ENCODE data around the gene CYP2U1. TPM values are rescaled to one million over a fixed set of nuclear protein-coding genes. Genes with fewer than 3 reads are reported as not detected.

CYP2U1 gene
- total and polyA plus RNA-seq, 2 of the 8 experiments (the other 6 are each of a cell fraction or from before 2014, with no cell fraction given): 3.1 to 5.0 TPM

GRCh38 chr4:107939307-107939706 lies 8.0 kb downstream of the CYP2U1 start:
- no peak overlapping the region for H3K4me2 ChIP-seq (ENCODE audit: insufficient read depth in 1 of 2, low read depth in 2 of 2, low read length in 2 of 2)
- no peak overlapping the region for H4K5ac ChIP-seq (ENCODE audit: insufficient read length, low read depth, low read length)
- H3K9me3 ChIP-seq (ENCODE audit: insufficient read depth in 2 of 2, low read depth in 1 of 2, low read length in 1 of 2): no peaks in the 10 kb centered on the region
- H3K14ac ChIP-seq (ENCODE audit: insufficient read length): no peak overlapping the region
- no peak overlapping the region for H4K91ac ChIP-seq (replicated peaks; ENCODE audit: insufficient read length, low read length)
- H2BK20ac ChIP-seq (ENCODE audit: low read length): no peak overlapping the region
- no peaks in the 10 kb centered on the region for H3K27me3 ChIP-seq (replicated peaks in 1 of 4; ENCODE audit: control insufficient read depth in 3 of 4, extremely low read depth in 1 of 4, insufficient read depth in 3 of 4, low read length in 3 of 4)
- H2BK5ac ChIP-seq (ENCODE audit: low read depth, low read length): no peak overlapping the region
- H2BK12ac ChIP-seq (ENCODE audit: low read depth, low read length): no peak overlapping the region
- H2BK15ac ChIP-seq (ENCODE audit: low read length): no peak overlapping the region
- no peaks in the 10 kb centered on the region for H3K79me2 ChIP-seq (ENCODE audit: control insufficient read depth in 1 of 2, insufficient read depth in 2 of 2, low read length in 2 of 2)
- no peak overlapping the region for H3K4me3 ChIP-seq (ENCODE audit: extremely low read depth in 1 of 4, insufficient read depth in 2 of 4, low read depth in 3 of 4, low read length in 4 of 4)
- H3K79me1 ChIP-seq (ENCODE audit: low read depth, low read length): no peaks in the 10 kb centered on the region
- WGBS, 2 experiments (ENCODE audit: extremely low coverage in 1 of 2, insufficient coverage in 1 of 2, insufficient read length in 1 of 2, insufficient replicate concordance in 2 of 2, low coverage in 1 of 2, low lambda C conversion rate in 2 of 2, missing lambda C conversion rate in 1 of 2): 95% methylated on average over 1 of the region's 1 CpG; no CpG with 5 or more reads in 1 of the 2 experiments
- POLR2A ChIA-PET (ENCODE audit: partially characterized antibody): no interaction called here
- no peak overlapping the region for H3K4ac ChIP-seq (replicated peaks; ENCODE audit: insufficient read length, low read depth, low read length)
- no peak overlapping the region for H2AFZ ChIP-seq (ENCODE audit: low read length)
- no peak overlapping the region for H2BK120ac ChIP-seq (replicated peaks; ENCODE audit: low read depth, low read length)
- no peak for FAIRE-seq
- H3K27ac ChIP-seq (ENCODE audit: low read depth, low read length): no peak overlapping the region
- no peaks in the 10 kb centered on the region for H4K20me1 ChIP-seq (replicated peaks in 1 of 2; ENCODE audit: control insufficient read depth in 1 of 2, insufficient read depth in 2 of 2, low read length in 2 of 2)
- no peak for DNase-seq (ENCODE audit: low read depth in 1 of 2, low spot score in 2 of 2)
- H3K4me1 ChIP-seq (replicated peaks in 1 of 4; ENCODE audit: control insufficient read depth in 3 of 4, insufficient read depth in 4 of 4, low read length in 3 of 4): no peaks in the 10 kb centered on the region
- CTCF ChIA-PET (ENCODE audit: partially characterized antibody): interaction anchor here (0.7 kb wide), 1 partner anchor 80 kb away, joined by 3 read pairs; no protein-coding TSS in a partner anchor
- H3K9ac ChIP-seq (replicated peaks in 1 of 4; ENCODE audit: extremely low read depth in 1 of 4, low read depth in 3 of 4, low read length in 3 of 4): no peak overlapping the region
- no peak overlapping the region for H3K23ac ChIP-seq (ENCODE audit: insufficient read length)
- H3K18ac ChIP-seq (ENCODE audit: extremely low read depth, low read length): no peak overlapping the region
- no peak overlapping the region for H4K8ac ChIP-seq (ENCODE audit: extremely low read depth, insufficient read depth, low read length)
- no peaks in the 10 kb centered on the region for H3K36me3 ChIP-seq (ENCODE audit: control insufficient read depth in 2 of 4, insufficient read depth in 4 of 4, low read length in 3 of 4)
- H2AK5ac ChIP-seq (ENCODE audit: low read depth, low read length): no peak overlapping the region
- H3K56ac ChIP-seq (replicated peaks; ENCODE audit: insufficient read length, low read depth, low read length): no peak overlapping the region
- no peaks in the 10 kb centered on the region for H3K23me2 ChIP-seq (ENCODE audit: low read depth, low read length)
- TF ChIP-seq EZH2 (IDR thresholded peaks at IDR 0.05; ENCODE audit: low read depth, low read length, severe bottlenecking) (no peak), NANOG (IDR thresholded peaks at IDR 0.05; ENCODE audit: insufficient read depth, low read depth, low read length, poor library complexity, severe bottlenecking) (no peak), SP4 (IDR thresholded peaks at IDR 0.05; ENCODE audit: low read length) (no peak), NRF1 (IDR thresholded peaks at IDR 0.05; ENCODE audit: low read depth, low read length) (no peak), KDM1A (IDR thresholded peaks at IDR 0.05; ENCODE audit: borderline replicate concordance, low read length) (no peak), CEBPB (IDR thresholded peaks at IDR 0.05; ENCODE audit: low read depth, low read length) (no peak)

Measured in H1 (cell line).